Activated naive CD4-positive, alpha-beta T cell treated with anti-CD3 and anti-CD28 coated beads, Interleukin-2, amount 50 U/mL, for 72 hours (primary cell): ENCODE measurements around the gene GSTM1. TPM values are rescaled to one million over a fixed set of nuclear protein-coding genes. Genes with fewer than 3 reads are reported as not detected.
A peak's percentile ranks its signal among the peaks of the same experiment; 100 is the strongest.

Experiments used
- ATAC-seq, 2 donors: fragments of 150-1000 bp; cut with Tn5 transposase; 2 replicates each; pipeline ENCODE4 v1.10.0; 2021; ENCODE audit warnings: mild to moderate bottlenecking in 2 of 2, moderate library complexity in 2 of 2
- DNase-seq, 2 donors: peaks; one replicate each; pipeline ENCODE4 v3.0.0; 2021 to 2022; ENCODE audit warnings: low spot score in 2 of 2
- H3K27ac Mint-ChIP-seq, 2 donors: one replicate each; pipeline ENCODE4 v1.8.0; 2022; ENCODE audit warnings: mild to moderate bottlenecking in 2 of 2, mixed read lengths in 2 of 2
- H3K36me3 Mint-ChIP-seq, 2 donors: one replicate each; pipeline ENCODE4 v1.8.0; 2022; ENCODE audit warnings: mixed read lengths in 2 of 2
- H3K9me3 Mint-ChIP-seq, 2 donors: one replicate each; pipeline ENCODE4 v1.8.0; 2022; ENCODE audit warnings: mixed read lengths in 2 of 2
- total RNA-seq, 2 donors: library from RNA; stranded (reverse); gene quantifications; one replicate each; pipeline ENCODE4 v1.2.3, GENCODE V29; 2022

The GSTM1 gene
- 100 to 1,000 TPM in 1 of 2 donors, not detected in 1; 129 TPM for total RNA-seq

- DNase-seq, result peak in 1 of 2 donors; percentile 87
- H3K36me3 Mint-ChIP-seq, result peaks cover 0 to 27% of the 10 kb centered on the region in 2 donors
- peak in 1 of 2 donors; percentile 99 for ATAC-seq
- H3K9me3 Mint-ChIP-seq, result peaks cover 0 to 5% of the 10 kb centered on the region in 2 donors
- H3K27ac Mint-ChIP-seq, result peak within 1 kb of the TSS in 1 of 2 donors; percentile 97
Measured at GRCh38 chr1:109687641-109688499, at the start of gene GSTM1. TSS of gene GSTM1 (plus strand) at chr1:109687817. CDS start at chr1:109687874, 57 bp downstream.

GRCh38 chr1:109639063-109639840 lies 48.4 kb upstream of the GSTM1 start:
- ATAC-seq, result no peak
- Mint-ChIP-seq H3K36me3 (no peaks in the 10 kb centered on the region), H3K27ac (no peak overlapping the region), H3K9me3 (no peaks in the 10 kb centered on the region)
- DNase-seq, result no peak

- ATAC-seq, result peak in 1 of 2 donors; percentile 6
- no peaks in the 10 kb centered on the region for H3K9me3 Mint-ChIP-seq
- no peak overlapping the region for H3K27ac Mint-ChIP-seq
- no peak for DNase-seq
- H3K36me3 Mint-ChIP-seq, result no peaks in the 10 kb centered on the region
Measured at GRCh38 chr1:109639841-109640184, 47.8 kb upstream of the GSTM1 start.

- no peak overlapping the region for H3K27ac Mint-ChIP-seq
- no peaks in the 10 kb centered on the region for H3K9me3 Mint-ChIP-seq
- H3K36me3 Mint-ChIP-seq, result no peaks in the 10 kb centered on the region
- ATAC-seq (peak; percentile 74 to 77), DNase-seq (peak; percentile 83 to 99)
Measured at GRCh38 chr1:109640285-109640865, 47.2 kb upstream of the GSTM1 start.

- Mint-ChIP-seq H3K27ac (peak overlapping the region in 1 of 2 donors; percentile 17), H3K36me3 (no peaks in the 10 kb centered on the region), H3K9me3 (no peaks in the 10 kb centered on the region)
- no peak for DNase-seq
- ATAC-seq, result no peak
Measured at GRCh38 chr1:109641078-109641740, 46.4 kb upstream of the GSTM1 start.

GRCh38 chr1:109641861-109642260 lies 45.8 kb upstream of the GSTM1 start:
- no peaks in the 10 kb centered on the region for H3K36me3 Mint-ChIP-seq
- DNase-seq (no peak), ATAC-seq (no peak)
- no peaks in the 10 kb centered on the region for H3K9me3 Mint-ChIP-seq
- no peak overlapping the region for H3K27ac Mint-ChIP-seq

- ATAC-seq (no peak), DNase-seq (no peak)
- no peak overlapping the region for H3K27ac Mint-ChIP-seq
- no peaks in the 10 kb centered on the region for H3K36me3 Mint-ChIP-seq
- no peaks in the 10 kb centered on the region for H3K9me3 Mint-ChIP-seq
Measured at GRCh38 chr1:109642626-109643025, 45.0 kb upstream of the GSTM1 start.

- Mint-ChIP-seq H3K36me3 (no peaks in the 10 kb centered on the region), H3K27ac (peak overlapping the region in 1 of 2 donors; percentile 51), H3K9me3 (no peaks in the 10 kb centered on the region)
- DNase-seq (peak; percentile 83 to 96), ATAC-seq (peak; percentile 94 to 96)
Measured at GRCh38 chr1:109643385-109644230, 44.0 kb upstream of the GSTM1 start.

- no peaks in the 10 kb centered on the region for H3K9me3 Mint-ChIP-seq
Measured at GRCh38 chr1:109644670-109645069, 42.9 kb upstream of the GSTM1 start.

GRCh38 chr1:109649491-109649914 lies 38.1 kb upstream of the GSTM1 start:
- H3K27ac Mint-ChIP-seq, result no peak overlapping the region
- H3K9me3 Mint-ChIP-seq, result no peaks in the 10 kb centered on the region
- H3K36me3 Mint-ChIP-seq, result no peaks in the 10 kb centered on the region
- ATAC-seq (no peak), DNase-seq (no peak)

More at GRCh38 chr1:109644670-109645069, 42.9 kb upstream of the GSTM1 start:
- DNase-seq, result no peak
- no peak for ATAC-seq
- H3K36me3 Mint-ChIP-seq, result no peaks in the 10 kb centered on the region
- no peak overlapping the region for H3K27ac Mint-ChIP-seq

- DNase-seq, result no peak
- no peak overlapping the region for H3K27ac Mint-ChIP-seq
- ATAC-seq, result no peak
- no peaks in the 10 kb centered on the region for H3K36me3 Mint-ChIP-seq
- no peaks in the 10 kb centered on the region for H3K9me3 Mint-ChIP-seq
Measured at GRCh38 chr1:109650609-109651008, 37.0 kb upstream of the GSTM1 start.

GRCh38 chr1:109652402-109652801 lies 35.2 kb upstream of the GSTM1 start:
- Mint-ChIP-seq H3K36me3 (no peaks in the 10 kb centered on the region), H3K27ac (no peak overlapping the region), H3K9me3 (no peaks in the 10 kb centered on the region)
- DNase-seq (no peak), ATAC-seq (no peak)

- H3K36me3 Mint-ChIP-seq, result no peaks in the 10 kb centered on the region
- no peak overlapping the region for H3K27ac Mint-ChIP-seq
- ATAC-seq (no peak), DNase-seq (no peak)
- no peaks in the 10 kb centered on the region for H3K9me3 Mint-ChIP-seq
Measured at GRCh38 chr1:109653306-109653705, 34.3 kb upstream of the GSTM1 start.

GRCh38 chr1:109654519-109654918 lies 33.1 kb upstream of the GSTM1 start:
- no peak for ATAC-seq
- Mint-ChIP-seq H3K36me3 (no peaks in the 10 kb centered on the region), H3K27ac (no peak overlapping the region), H3K9me3 (no peaks in the 10 kb centered on the region)
- no peak for DNase-seq

- H3K27ac Mint-ChIP-seq, result peak within 1 kb of the TSS; percentile 88 to 90
- no peaks in the 10 kb centered on the region for H3K36me3 Mint-ChIP-seq
- no peaks in the 10 kb centered on the region for H3K9me3 Mint-ChIP-seq
- peak; percentile 90 to 93 for ATAC-seq
- DNase-seq, result peak; percentile 69 to 70
Measured at GRCh38 chr1:109655615-109656519, 31.8 kb upstream of the GSTM1 start, which contains the start of gene GSTM4. TSS of gene GSTM4 (plus strand) at chr1:109656099. CDS start at chr1:109656390, 291 bp downstream.
